PC-3 (cell line): ENCODE measurements around the gene NAA60.

ENCODE experiments used
- EZH2phosphoT487 ChIP-seq: fragments of 300-600 bp; sonication (generic); IDR thresholded peaks from 2 replicates; pipeline ENCODE4 v1.6.1; 2018; ENCODE audit warnings: mild to moderate bottlenecking, antibody characterized with exemption, low read length, borderline replicate concordance
- TF ChIP-seq, protein P1 (sequence below): fragments of 300-600 bp; sonication (generic); conservative IDR thresholded peaks from 2 replicates; pipeline ENCODE4 v1.5.1; 2017; ENCODE audit warnings: antibody characterized with exemption, low read depth, mild to moderate bottlenecking, low read length

DNA sequence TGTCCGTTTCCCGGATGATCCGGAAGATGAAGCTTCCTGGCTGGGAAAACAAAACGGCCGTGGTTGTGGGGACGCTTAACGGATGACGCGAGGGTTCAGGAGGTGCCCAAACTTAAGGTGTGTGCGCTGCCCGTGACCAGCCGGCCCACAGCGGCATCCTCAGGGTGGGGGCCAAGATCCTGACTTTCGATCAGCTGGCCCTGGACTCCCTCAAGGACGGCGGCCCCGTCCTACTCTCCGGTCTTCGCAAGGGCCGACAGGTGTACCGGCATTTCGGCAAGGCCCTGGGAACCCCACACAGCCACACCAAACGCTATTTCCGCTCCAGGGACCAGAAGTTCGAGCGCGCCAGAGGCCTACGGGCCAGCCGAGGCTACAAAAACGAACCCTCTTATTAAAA lies 52.9 kb downstream of the NAA60 start:
- TF ChIP-seq, protein P1, sequence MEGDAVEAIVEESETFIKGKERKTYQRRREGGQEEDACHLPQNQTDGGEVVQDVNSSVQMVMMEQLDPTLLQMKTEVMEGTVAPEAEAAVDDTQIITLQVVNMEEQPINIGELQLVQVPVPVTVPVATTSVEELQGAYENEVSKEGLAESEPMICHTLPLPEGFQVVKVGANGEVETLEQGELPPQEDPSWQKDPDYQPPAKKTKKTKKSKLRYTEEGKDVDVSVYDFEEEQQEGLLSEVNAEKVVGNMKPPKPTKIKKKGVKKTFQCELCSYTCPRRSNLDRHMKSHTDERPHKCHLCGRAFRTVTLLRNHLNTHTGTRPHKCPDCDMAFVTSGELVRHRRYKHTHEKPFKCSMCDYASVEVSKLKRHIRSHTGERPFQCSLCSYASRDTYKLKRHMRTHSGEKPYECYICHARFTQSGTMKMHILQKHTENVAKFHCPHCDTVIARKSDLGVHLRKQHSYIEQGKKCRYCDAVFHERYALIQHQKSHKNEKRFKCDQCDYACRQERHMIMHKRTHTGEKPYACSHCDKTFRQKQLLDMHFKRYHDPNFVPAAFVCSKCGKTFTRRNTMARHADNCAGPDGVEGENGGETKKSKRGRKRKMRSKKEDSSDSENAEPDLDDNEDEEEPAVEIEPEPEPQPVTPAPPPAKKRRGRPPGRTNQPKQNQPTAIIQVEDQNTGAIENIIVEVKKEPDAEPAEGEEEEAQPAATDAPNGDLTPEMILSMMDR: no peak
- no peak for TF ChIP-seq EZH2phosphoT487
